RWPE2 (cell line): ENCODE results near the gene SORCS2.
A peak's percentile ranks its signal among the peaks of the same experiment; 100 is the strongest.

Source experiments
- ATAC-seq: fragments of 200-7000 bp; cut with Tn5 transposase; 3 replicates; pipeline ENCODE4 v1.9.1; 2021; ENCODE audit warnings: low read depth
- DNase-seq: peaks from one replicate; pipeline ENCODE4 v3.0.0-alpha.2; 2020; ENCODE audit warnings: low spot score
- H3K27ac ChIP-seq: fragments of 450-650 bp; 2 replicates; pipeline ENCODE4 v1.5.1; 2017; ENCODE audit warnings: mild to moderate bottlenecking; ENCODE audit not compliant: poor library complexity, severe bottlenecking
- H3K27me3 ChIP-seq: fragments of 250-450 bp; sonication (Bioruptor Pico); 2 replicates; pipeline ENCODE4 v1.5.1; 2021; ENCODE audit warnings: mild to moderate bottlenecking, moderate library complexity; ENCODE audit not compliant: insufficient read depth, poor library complexity, severe bottlenecking
- H3K36me3 ChIP-seq: fragments of 250-450 bp; sonication (Bioruptor Pico); 2 replicates; pipeline ENCODE4 v1.5.1; 2020; ENCODE audit warnings: low read depth, mild to moderate bottlenecking, moderate library complexity
- H3K4me1 ChIP-seq: fragments of 250-450 bp; sonication (Bioruptor Pico); 2 replicates; pipeline ENCODE4 v1.5.1; 2021; ENCODE audit warnings: mild to moderate bottlenecking, moderate library complexity; ENCODE audit not compliant: insufficient read depth, poor library complexity, severe bottlenecking
- H3K4me3 ChIP-seq: fragments of 250-450 bp; sonication (Bioruptor Pico); 2 replicates; pipeline ENCODE4 v1.5.1; 2021; ENCODE audit warnings: mild to moderate bottlenecking, moderate library complexity; ENCODE audit not compliant: severe bottlenecking
- H3K9me3 ChIP-seq: fragments of 250-450 bp; sonication (Bioruptor Pico); 2 replicates; pipeline ENCODE4 v1.5.1; 2021; ENCODE audit warnings: mild to moderate bottlenecking, moderate library complexity; ENCODE audit not compliant: severe bottlenecking
- TF ChIP-seq, protein P1 (sequence below): fragments of 450-650 bp; IDR thresholded peaks from one replicate; pipeline ENCODE4 v1.5.1; 2017; ENCODE audit warnings: mild to moderate bottlenecking, moderate library complexity; ENCODE audit not compliant: poor library complexity, severe bottlenecking

Gene SORCS2

DNA sequence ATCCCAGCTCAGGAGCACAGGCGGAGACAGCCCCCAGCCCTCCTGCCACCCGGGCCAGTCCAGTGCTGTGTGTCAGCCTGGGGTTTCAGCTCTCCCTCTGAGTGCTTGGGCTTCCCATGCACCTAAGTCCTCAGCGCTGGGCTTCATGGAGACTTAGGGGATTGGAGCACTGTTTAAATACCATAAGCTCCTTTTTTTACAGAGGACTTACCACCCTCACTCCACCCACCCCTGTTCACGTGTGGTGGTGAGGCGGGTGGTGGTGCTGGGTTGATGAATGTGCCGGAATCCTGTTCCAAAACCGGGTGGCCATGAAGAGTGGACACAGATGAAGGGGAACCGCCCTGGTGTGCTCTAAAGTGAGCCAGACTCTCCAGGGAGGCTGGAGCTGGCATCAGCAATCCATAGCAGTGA is 175.5 kb downstream of the SORCS2 start:
- TF ChIP-seq, protein P1, sequence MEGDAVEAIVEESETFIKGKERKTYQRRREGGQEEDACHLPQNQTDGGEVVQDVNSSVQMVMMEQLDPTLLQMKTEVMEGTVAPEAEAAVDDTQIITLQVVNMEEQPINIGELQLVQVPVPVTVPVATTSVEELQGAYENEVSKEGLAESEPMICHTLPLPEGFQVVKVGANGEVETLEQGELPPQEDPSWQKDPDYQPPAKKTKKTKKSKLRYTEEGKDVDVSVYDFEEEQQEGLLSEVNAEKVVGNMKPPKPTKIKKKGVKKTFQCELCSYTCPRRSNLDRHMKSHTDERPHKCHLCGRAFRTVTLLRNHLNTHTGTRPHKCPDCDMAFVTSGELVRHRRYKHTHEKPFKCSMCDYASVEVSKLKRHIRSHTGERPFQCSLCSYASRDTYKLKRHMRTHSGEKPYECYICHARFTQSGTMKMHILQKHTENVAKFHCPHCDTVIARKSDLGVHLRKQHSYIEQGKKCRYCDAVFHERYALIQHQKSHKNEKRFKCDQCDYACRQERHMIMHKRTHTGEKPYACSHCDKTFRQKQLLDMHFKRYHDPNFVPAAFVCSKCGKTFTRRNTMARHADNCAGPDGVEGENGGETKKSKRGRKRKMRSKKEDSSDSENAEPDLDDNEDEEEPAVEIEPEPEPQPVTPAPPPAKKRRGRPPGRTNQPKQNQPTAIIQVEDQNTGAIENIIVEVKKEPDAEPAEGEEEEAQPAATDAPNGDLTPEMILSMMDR, result no peak
- Histone ChIP-seq H3K4me3 (no peak overlapping the region), H3K36me3 (no peaks in the 10 kb centered on the region), H3K27me3 (peaks cover 34% of the 10 kb centered on the region), H3K4me1 (no peaks in the 10 kb centered on the region), H3K9me3 (no peaks in the 10 kb centered on the region), H3K27ac (no peak overlapping the region)
- peak; percentile 23; the same call in 1 of the 3 replicates for ATAC-seq
- no peak for DNase-seq

DNA sequence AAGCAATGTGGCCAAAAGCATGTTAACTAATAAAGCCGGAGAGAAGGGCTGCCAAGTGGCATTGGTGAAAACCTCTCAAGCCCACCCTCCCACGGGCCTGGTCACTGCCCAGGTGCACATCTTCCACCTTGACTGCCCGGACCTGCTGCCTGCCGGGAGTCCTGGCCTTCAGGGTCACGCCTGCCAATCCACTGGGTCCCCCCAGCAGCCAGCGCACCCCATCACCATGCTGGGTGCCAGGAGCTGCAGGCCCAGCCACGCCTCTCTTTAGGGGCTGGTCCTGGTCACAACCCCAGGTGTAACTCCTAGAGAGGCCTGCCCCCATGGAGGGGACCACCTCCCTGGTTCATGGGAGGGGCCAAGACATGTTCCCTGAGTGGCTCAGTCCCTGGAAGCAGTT is 176.0 kb downstream of the SORCS2 start:
- no peaks in the 10 kb centered on the region for H3K9me3 ChIP-seq
- peaks cover 34% of the 10 kb centered on the region for H3K27me3 ChIP-seq
- no peak overlapping the region for H3K27ac ChIP-seq
- H3K36me3 ChIP-seq, result no peaks in the 10 kb centered on the region
- no peak for DNase-seq
- no peak overlapping the region for H3K4me3 ChIP-seq
- no peaks in the 10 kb centered on the region for H3K4me1 ChIP-seq
- TF ChIP-seq, protein P1, result no peak
- ATAC-seq, result no peak

DNA sequence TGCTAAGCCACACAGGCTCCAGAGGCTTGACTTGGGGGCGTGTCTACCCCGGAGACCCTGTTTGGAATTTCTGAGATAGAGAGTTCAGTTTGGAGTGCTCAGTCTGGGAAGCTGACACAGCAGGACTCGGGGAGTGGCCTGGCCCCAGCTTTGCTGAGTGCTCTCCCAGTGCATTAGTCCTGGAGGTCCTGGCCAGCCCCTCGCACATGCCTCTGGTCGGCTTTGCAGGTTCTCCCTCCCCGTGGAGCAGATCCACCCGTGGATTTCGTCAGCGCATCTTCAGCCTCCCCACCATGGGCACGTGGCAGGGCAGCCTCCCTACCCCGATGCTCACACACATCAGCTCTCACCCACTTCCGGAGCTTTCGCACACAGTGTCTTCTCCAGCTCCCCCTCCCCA is 177.2 kb downstream of the SORCS2 start:
- ATAC-seq (no peak), DNase-seq (no peak)
- no peaks in the 10 kb centered on the region for H3K36me3 ChIP-seq
- no peak overlapping the region for H3K4me3 ChIP-seq
- H3K27me3 ChIP-seq, result peaks cover 34% of the 10 kb centered on the region
- TF ChIP-seq, protein P1, result no peak
- no peaks in the 10 kb centered on the region for H3K4me1 ChIP-seq
- no peak overlapping the region for H3K27ac ChIP-seq
- H3K9me3 ChIP-seq, result no peaks in the 10 kb centered on the region

DNA sequence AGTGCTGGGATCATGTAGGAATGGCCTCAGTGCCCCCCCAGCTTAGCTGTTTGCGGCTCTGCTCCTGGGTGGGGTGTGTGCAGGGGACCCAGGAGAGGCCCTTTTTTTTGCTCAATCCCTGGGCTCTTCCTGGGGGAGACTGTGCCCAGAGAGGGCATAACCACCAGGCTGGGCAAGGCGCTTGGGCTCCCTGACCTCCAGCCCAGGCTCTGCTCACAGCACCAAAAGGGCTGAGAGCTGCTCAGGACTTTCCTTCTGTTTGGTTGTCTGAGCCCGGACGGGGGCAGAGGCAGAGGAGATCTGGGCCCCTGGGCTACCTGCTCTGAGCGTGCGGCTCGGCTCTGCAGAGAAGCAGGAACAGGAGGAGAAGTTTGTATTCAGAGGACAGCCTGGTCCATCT is 177.7 kb downstream of the SORCS2 start:
- no peaks in the 10 kb centered on the region for H3K4me1 ChIP-seq
- H3K27me3 ChIP-seq, result peaks cover 30% of the 10 kb centered on the region
- DNase-seq (no peak), ATAC-seq (no peak)
- TF ChIP-seq, protein P1, result no peak
- no peak overlapping the region for H3K4me3 ChIP-seq
- no peak overlapping the region for H3K27ac ChIP-seq
- no peaks in the 10 kb centered on the region for H3K9me3 ChIP-seq
- no peaks in the 10 kb centered on the region for H3K36me3 ChIP-seq

DNA sequence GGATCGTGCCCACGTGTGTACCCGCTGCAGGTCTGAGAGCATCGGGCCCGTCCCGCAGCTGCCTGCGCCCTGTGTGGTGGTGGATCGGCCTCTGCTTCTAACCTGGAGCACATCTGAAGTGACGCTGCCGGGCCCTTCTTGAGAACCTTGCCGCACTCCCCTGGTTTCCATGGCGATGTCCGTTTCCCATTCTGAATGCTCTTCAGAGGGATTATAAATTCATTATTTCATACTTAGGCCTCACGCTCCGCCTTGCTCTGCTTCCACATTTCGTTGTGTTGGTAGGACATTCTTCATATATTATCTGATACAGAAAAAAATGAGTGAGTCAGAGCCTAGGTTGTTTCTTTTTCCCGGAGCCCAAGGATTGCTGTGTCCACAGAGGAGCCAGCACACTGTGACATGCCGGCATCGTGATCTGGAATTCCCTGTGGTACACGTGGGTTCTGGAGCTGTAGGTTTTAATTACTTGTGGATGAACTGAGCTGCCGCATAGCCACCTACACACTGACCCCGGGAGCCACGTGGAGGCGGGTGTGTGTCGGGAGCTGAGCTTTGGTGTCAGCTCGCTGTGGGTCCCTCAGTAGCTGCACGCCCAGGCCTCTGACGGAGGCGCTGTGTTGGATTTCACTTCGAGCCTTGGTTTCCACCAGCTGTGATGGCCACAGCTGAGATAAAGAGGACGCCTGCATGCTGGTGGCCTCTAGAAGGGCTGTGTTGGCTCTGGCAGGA is 179.0 kb downstream of the SORCS2 start:
- ATAC-seq, result no peak
- no peaks in the 10 kb centered on the region for H3K9me3 ChIP-seq

More for the DNA sequence above, 179.0 kb downstream of the SORCS2 start:
- H3K27me3 ChIP-seq, result peaks cover 17% of the 10 kb centered on the region
- no peak overlapping the region for H3K4me3 ChIP-seq
- DNase-seq, result peak; percentile 47
- H3K36me3 ChIP-seq, result no peaks in the 10 kb centered on the region
- no peak overlapping the region for H3K27ac ChIP-seq
- TF ChIP-seq, protein P1, result no peak
- no peaks in the 10 kb centered on the region for H3K4me1 ChIP-seq
